ENCODE results near the gene ELOA. TPM values are rescaled to one million over a fixed set of nuclear protein-coding genes. Genes with fewer than 3 reads are reported as not detected.

ELOA gene
- total and polyA plus RNA-seq, 2 of the 13 experiments (the other 11 are each of a cell fraction or from before 2014, with no cell fraction given) = 14.2 to 28.5 TPM

GRCh38 chr1:23798662-23799142 lies 55.4 kb downstream of the ELOA start:
- Histone ChIP-seq H3K4me3 (replicated peaks in 1 of 3; ENCODE audit: insufficient read depth in 1 of 3, low read depth in 2 of 3, low read length in 3 of 3) (peak overlapping the region in 1 of 3 experiments; percentile 92; a peak in 2 of 6 replicates), H3K27ac (ENCODE audit: extremely low read length, insufficient read depth, low read length) (peak overlapping the region; percentile 95), H3K27me3 (ENCODE audit: control insufficient read depth in 1 of 2, insufficient read depth in 2 of 2, low read length in 2 of 2) (no peaks in the 10 kb centered on the region; a peak in 1 of 5 replicates), H3K4me2 (ENCODE audit: low read depth, low read length) (peak overlapping the region; percentile 94), H3K79me2 (ENCODE audit: insufficient read depth, low read length) (peaks cover 9% of the 10 kb centered on the region), H4K20me1 (ENCODE audit: insufficient read depth, low read length) (peaks cover 9% of the 10 kb centered on the region; the same call in 1 of the 2 replicates), H2AFZ (ENCODE audit: low read length) (no peak overlapping the region), H3K9ac (ENCODE audit: insufficient read depth, low read depth, low read length) (peak overlapping the region; percentile 93), H3K9me3 (ENCODE audit: low read length) (no peaks in the 10 kb centered on the region), H3K36me3 (replicated peaks in 1 of 2; ENCODE audit: control insufficient read depth in 1 of 2, insufficient read depth in 2 of 2, low read length in 2 of 2) (peaks cover 9 to 35% of the 10 kb centered on the region in 2 experiments; a peak in 4 of 5 replicates), H3K4me1 (ENCODE audit: insufficient read depth, low read length) (peaks cover 47% of the 10 kb centered on the region)
- BruUV-seq (replicated peaks) = no TSS peak
- no peak for DNase-seq (ENCODE audit: low spot score)
- CTCF ChIA-PET (ENCODE audit: low intra/inter-chr PET ratio, low total read pairs) = no interaction called here
- WGBS (ENCODE audit: low lambda C conversion rate) = 100% methylated on average over 3 of the region's 12 CpGs
- in situ Hi-C loops (cut with HindIII; ENCODE audit: extremely low pct_ligation_motif_present, low pct_unique_long_range_greater_than_20kb) = no loop called here
- FAIRE-seq = no peak
- POLR2A ChIA-PET = interaction anchor here (0.7 to 10.9 kb wide), 9 partner anchors 8 to 223 kb away, joined by 3 to 154 read pairs (median 6); partner anchors contain the start of genes HMGCL, LYPLA2, PITHD1 and RPL11
- no peak for ATAC-seq
- intact Hi-C loops (cut with micrococcal nuclease; ENCODE audit: unreplicated experiment) = loop anchor here (1.0 kb wide), 1 partner anchor 26 kb away; no protein-coding TSS in a partner anchor
- TF ChIP-seq ZNF335 (CRISPR knock-in tag; IDR thresholded peaks at IDR 0.05) = no peak
- no peak for TF ChIP-seq SNAPC4 (CRISPR knock-in tag; IDR thresholded peaks at IDR 0.05)
- no peak for TF ChIP-seq PHF8 (CRISPR knock-in tag; IDR thresholded peaks at IDR 0.05)
- no peak for TF ChIP-seq ZNF580 (CRISPR knock-in tag; IDR thresholded peaks at IDR 0.05; ENCODE audit: borderline replicate concordance, low read depth)
- no peak for TF ChIP-seq HDAC1 (CRISPR knock-in tag; IDR thresholded peaks at IDR 0.05)
- TF ChIP-seq CTCF (CRISPR knock-in tag; IDR thresholded peaks at IDR 0.05) = peak; percentile 48
- TF ChIP-seq ZNF225 (CRISPR knock-in tag; IDR thresholded peaks at IDR 0.05) = no peak
- TF ChIP-seq ZBTB33 (CRISPR knock-in tag; IDR thresholded peaks at IDR 0.05) = peak; percentile 91
- TF ChIP-seq E2F2 (CRISPR knock-in tag; IDR thresholded peaks at IDR 0.05; ENCODE audit: borderline replicate concordance) = no peak
- TF ChIP-seq IRX3 (CRISPR knock-in tag; IDR thresholded peaks at IDR 0.05; ENCODE audit: borderline replicate concordance, low read depth) = no peak
- no peak for TF ChIP-seq PRPF4 (IDR thresholded peaks at IDR 0.05; ENCODE audit: low read depth, low read length, poor library complexity, severe bottlenecking)
- no peak for TF ChIP-seq CCAR2 (optimal IDR thresholded peaks at IDR 0.05; ENCODE audit: low read depth, low read length)
- TF ChIP-seq ZIK1 (CRISPR knock-in tag; IDR thresholded peaks at IDR 0.05; ENCODE audit: borderline replicate concordance, low read depth) = no peak
